ENCODE measurements around the gene CTDSPL. TPM values are rescaled to one million over a fixed set of nuclear protein-coding genes. Genes with fewer than 3 reads are reported as not detected.
"Not testable (repeated sequence)": the region's sequence is repeated elsewhere in the genome, so short reads cannot be mapped to it uniquely, and the experiment has no call there.

The CTDSPL gene
- total and polyA plus RNA-seq, 11 donors, result 9.2 to 54.6 (median 36.0) TPM

DNA sequence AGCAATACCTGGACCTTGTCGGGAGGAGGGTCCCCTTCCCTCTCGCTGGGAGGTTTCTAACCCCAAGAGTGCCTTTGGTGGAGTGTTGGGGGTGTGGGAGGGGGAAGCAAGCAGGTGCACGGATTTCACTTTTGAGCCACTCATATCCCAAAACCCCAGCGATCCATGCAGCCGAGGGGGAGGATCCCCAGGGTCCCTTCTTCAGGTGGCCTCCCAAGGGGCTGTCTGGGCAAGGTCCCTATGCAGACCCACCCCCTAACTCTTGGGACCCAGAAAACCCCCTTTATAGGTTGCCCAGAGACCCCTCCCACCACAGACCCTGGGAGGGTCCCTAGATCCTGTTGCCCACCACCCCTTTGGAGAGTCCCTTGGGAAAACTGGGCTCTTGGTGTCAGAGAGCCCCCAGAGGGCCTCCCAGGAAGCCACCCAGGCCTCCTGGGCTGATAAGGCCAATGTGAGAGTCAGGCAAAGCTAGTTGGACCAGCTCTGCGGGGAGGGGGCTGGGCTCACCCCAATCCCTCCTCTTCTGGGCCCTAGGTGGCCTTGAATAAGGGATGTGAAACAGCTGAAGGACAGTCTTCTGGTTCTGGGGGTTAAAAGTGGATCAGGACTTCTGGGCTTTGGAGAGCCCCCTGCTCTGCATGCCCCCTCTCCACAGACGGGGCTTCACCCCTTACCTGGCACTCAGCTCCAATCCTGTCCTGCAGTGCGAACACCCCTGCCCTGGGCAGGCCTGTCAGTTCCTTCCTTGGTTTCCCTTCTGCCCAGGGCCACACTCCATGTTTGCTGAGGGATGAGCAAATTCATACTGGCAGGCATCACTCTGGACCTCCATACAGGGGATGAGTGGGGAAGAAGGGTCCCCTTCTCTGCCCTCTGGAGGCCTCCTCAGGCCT lies 168.7 kb downstream of the CTDSPL start:
- peak overlapping the region; percentile 51 to 90 (median 70) for H3K27ac ChIP-seq
- TF ChIP-seq, protein P1, sequence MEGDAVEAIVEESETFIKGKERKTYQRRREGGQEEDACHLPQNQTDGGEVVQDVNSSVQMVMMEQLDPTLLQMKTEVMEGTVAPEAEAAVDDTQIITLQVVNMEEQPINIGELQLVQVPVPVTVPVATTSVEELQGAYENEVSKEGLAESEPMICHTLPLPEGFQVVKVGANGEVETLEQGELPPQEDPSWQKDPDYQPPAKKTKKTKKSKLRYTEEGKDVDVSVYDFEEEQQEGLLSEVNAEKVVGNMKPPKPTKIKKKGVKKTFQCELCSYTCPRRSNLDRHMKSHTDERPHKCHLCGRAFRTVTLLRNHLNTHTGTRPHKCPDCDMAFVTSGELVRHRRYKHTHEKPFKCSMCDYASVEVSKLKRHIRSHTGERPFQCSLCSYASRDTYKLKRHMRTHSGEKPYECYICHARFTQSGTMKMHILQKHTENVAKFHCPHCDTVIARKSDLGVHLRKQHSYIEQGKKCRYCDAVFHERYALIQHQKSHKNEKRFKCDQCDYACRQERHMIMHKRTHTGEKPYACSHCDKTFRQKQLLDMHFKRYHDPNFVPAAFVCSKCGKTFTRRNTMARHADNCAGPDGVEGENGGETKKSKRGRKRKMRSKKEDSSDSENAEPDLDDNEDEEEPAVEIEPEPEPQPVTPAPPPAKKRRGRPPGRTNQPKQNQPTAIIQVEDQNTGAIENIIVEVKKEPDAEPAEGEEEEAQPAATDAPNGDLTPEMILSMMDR (IDR thresholded peaks at IDR 0.05), result no peak
- no peak for TF ChIP-seq POLR2A (IDR thresholded peaks at IDR 0.05)
- peaks cover 0 to 7% (median 0%) of the 10 kb centered on the region in 9 donors for H3K27me3 ChIP-seq
- H3K36me3 ChIP-seq, result no peaks in the 10 kb centered on the region
- peak overlapping the region; percentile 44 to 90 (median 72) for H3K4me3 ChIP-seq
- H3K4me1 ChIP-seq, result peaks cover 0 to 38% (median 18%) of the 10 kb centered on the region in 12 donors
- H3K9me3 ChIP-seq, result no peaks in the 10 kb centered on the region
- ATAC-seq (no peak), DNase-seq (peak in 1 of 5 donors; percentile 37)
- intact Hi-C loops (cut with DNase I), result no loop called here
- 38 to 47% (median 44%) methylated on average over 7 to 8 of the region's 8 CpGs for WGBS, 4 donors

DNA sequence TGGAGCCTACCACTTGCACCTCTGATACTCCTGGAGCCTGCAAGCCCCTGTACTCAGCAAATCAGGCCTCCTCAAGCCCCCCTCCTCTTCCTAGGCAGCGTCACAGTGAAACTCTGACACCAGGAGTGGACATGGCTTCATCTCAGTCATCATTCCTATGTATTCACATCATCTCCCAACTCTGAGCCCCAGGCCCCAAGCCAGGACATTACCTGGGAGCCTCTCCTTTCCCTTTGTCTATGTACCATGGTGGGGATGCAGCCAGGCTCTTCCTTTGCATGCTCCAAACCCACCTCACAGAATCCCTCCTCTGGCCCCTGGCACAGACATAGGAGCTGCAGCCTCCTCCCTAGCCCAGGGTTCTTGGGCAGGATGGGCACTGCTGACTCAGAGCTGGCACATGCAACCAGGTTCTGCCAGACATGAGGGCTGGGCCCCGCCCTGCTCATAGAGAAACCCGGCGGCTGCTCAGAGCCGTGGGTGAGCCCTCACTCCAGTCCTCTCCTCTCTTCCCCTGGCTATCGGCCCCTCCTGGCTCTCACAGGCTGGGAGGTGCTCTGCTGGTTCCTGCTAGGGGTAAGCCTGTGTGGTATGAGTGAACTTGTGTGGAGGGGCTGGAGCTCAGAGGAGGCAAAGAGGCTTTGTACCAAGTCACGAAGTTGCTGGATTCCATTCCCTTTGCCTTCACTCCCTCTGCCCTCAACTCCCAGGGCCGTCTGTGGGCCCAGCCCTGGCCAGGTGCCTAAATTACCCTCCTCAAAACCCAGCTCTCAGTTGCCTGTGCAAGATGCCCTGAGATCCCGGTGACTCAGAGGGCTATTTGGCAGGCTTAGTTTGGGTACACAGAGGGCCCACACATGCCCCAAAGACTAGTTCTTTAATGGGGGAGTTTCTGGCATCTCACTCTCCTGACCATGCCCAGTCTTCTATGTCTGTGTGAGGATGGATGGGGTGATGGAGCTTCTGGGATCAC lies 169.6 kb downstream of the CTDSPL start:
- ATAC-seq (peak in 3 of 4 donors; percentile 21 to 32 (median 31)), DNase-seq (peak in 2 of 5 donors; percentile 60 to 63)
- peaks cover 0 to 7% (median 0%) of the 10 kb centered on the region in 9 donors for H3K27me3 ChIP-seq
- H3K27ac ChIP-seq, result peak overlapping the region in 1 of 12 donors; percentile 87
- H3K36me3 ChIP-seq, result no peaks in the 10 kb centered on the region
- no peak overlapping the region for H3K4me3 ChIP-seq
- peaks cover 0 to 31% (median 12%) of the 10 kb centered on the region in 12 donors for H3K4me1 ChIP-seq
- H3K9me3 ChIP-seq, result no peaks in the 10 kb centered on the region
- TF ChIP-seq, protein P1 (IDR thresholded peaks at IDR 0.05), result no peak
- TF ChIP-seq POLR2A (IDR thresholded peaks at IDR 0.05), result no peak
- WGBS, 4 donors, result 51 to 58% (median 58%) methylated on average over 4 to 9 of the region's 9 CpGs
- intact Hi-C loops (cut with DNase I), result no loop called here

DNA sequence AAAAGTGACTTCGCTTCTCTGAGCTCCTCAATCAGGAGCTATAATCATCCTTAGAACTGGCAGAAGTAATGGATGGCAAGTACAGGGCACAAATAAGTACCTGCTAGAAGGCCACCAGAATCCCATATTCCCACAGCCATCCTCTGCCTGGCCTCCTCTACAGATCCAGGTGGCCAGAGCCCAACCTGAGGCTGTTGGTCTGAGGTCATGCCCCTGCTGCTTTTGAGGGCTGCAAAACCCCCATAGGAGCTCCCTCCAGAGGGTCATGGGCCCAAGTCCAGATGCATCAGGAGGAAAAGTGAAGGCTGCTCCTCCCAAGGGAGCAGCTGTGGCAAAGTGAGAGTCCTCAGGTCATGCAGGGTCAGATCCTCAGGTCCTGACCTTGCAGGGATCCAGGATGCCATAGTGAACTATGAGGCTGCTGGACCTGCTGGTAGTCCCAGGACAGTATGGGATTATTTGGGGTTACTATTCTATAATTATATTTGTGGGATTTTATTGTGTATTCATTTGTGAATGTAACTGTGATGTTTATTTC lies 170.7 kb downstream of the CTDSPL start:
- no peak overlapping the region for H3K4me3 ChIP-seq
- H3K27me3 ChIP-seq, result peaks cover 0 to 7% (median 0%) of the 10 kb centered on the region in 9 donors
- intact Hi-C loops (cut with DNase I), result no loop called here
- TF ChIP-seq, protein P1 (IDR thresholded peaks at IDR 0.05), result no peak
- no peak for TF ChIP-seq POLR2A (IDR thresholded peaks at IDR 0.05)
- H3K9me3 ChIP-seq, result no peaks in the 10 kb centered on the region
- WGBS, 4 donors, result 67 to 100% (median 98%) methylated on average over 1 of the region's 1 CpG
- peaks cover 0 to 31% (median 12%) of the 10 kb centered on the region in 12 donors for H3K4me1 ChIP-seq
- no peaks in the 10 kb centered on the region for H3K36me3 ChIP-seq
- no peak overlapping the region for H3K27ac ChIP-seq
- ATAC-seq (no peak), DNase-seq (peak in 1 of 5 donors; percentile 12)

DNA sequence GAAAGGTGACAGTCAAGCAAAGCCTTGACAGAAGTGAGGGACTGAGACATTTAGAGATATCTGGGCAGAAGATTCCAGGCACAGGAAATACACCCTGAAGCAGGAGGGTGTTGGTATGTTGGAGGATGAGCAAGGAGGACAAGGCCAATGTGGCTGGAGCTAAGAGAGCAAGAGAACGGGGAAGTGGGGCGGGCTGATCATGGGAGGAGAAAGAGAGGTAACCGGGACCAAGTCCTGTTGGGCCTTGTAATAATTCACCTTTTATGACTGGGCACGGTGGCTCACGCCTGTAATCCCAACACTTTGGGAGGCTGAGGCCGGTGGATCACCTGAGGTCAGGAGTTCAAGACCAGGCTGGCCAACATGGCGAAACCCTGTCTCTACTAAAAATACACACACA lies 171.9 kb downstream of the CTDSPL start:
- ATAC-seq; H3K36me3 ChIP-seq; H3K27ac ChIP-seq; DNase-seq; H3K4me3 ChIP-seq; H3K27me3 ChIP-seq; H3K9me3 ChIP-seq; intact Hi-C loops (cut with DNase I): not testable (repeated sequence)
- WGBS, 4 donors, result 90 to 94% (median 91%) methylated on average over 6 to 7 of the region's 7 CpGs
- H3K4me1 ChIP-seq, result peaks cover 0 to 30% (median 12%) of the 10 kb centered on the region in 12 donors
